KG1 (cell line): ENCODE results near the gene ECHS1.

Source experiments
- DNase-seq: peaks from one replicate; lab custom pipeline; 2025; lab: John Stamatoyannopoulos, UW

The ECHS1 gene

GRCh38 chr10:133341983-133342382, 31.2 kb downstream of the ECHS1 start:
- no peak for DNase-seq

GRCh38 chr10:133339708-133340380, 33.3 kb downstream of the ECHS1 start:
- no peak for DNase-seq

- DNase-seq: no peak
Observed at GRCh38 chr10:133338080-133339071, 34.8 kb downstream of the ECHS1 start.

GRCh38 chr10:133337370-133337725, 35.8 kb downstream of the ECHS1 start:
- DNase-seq: no peak

- DNase-seq: no peak
Observed at GRCh38 chr10:133336577-133337369, 36.4 kb downstream of the ECHS1 start, which contains the start of gene CALY. CALY (minus strand) TSS chr10:133336896; CDS start chr10:133328989, 7,907 bp downstream.

GRCh38 chr10:133336118-133336576, 37.0 kb downstream of the ECHS1 start:
- no peak for DNase-seq

GRCh38 chr10:133335246-133336117, 37.7 kb downstream of the ECHS1 start:
- no peak for DNase-seq

- DNase-seq: no peak
Observed at GRCh38 chr10:133334503-133335245, 38.5 kb downstream of the ECHS1 start.

GRCh38 chr10:133332936-133333699, 40.0 kb downstream of the ECHS1 start:
- no peak for DNase-seq

GRCh38 chr10:133329491-133330202, 43.5 kb downstream of the ECHS1 start:
- peak; percentile 86 for DNase-seq

GRCh38 chr10:133328358-133329343, 44.5 kb downstream of the ECHS1 start:
- no peak for DNase-seq

GRCh38 chr10:133327651-133328357, 45.4 kb downstream of the ECHS1 start:
- DNase-seq: no peak

- no peak for DNase-seq
Observed at GRCh38 chr10:133326745-133327650, 46.2 kb downstream of the ECHS1 start.

- DNase-seq: no peak
Observed at GRCh38 chr10:133326223-133326551, 47.0 kb downstream of the ECHS1 start.

- DNase-seq: no peak
Observed at GRCh38 chr10:133325440-133326222, 47.5 kb downstream of the ECHS1 start.
